Right atrium auricular region (tissue), 2 donors: ENCODE results near the gene CERCAM. TPM values are rescaled to one million over a fixed set of nuclear protein-coding genes. Genes with fewer than 3 reads are reported as not detected.

Source experiments
- DNase-seq: peaks from one replicate; pipeline ENCODE4 v3.0.0-alpha.2; 2019; ENCODE audit warnings: low spot score
- H3K27ac ChIP-seq, 2 donors: fragments of 200-600 bp; sonication (generic); 1 replicate in 1 of 2; 2 replicates in 1 of 2; pipeline ENCODE4 v1.5.1; 2016 to 2019
- H3K27me3 ChIP-seq, 2 donors: fragments of 200-600 bp; sonication (generic); one replicate each; pipeline versions ENCODE4 v1.5.1 to v1.6.0; 2017 to 2019
- H3K36me3 ChIP-seq: fragments of 200-600 bp; sonication (generic); one replicate; pipeline ENCODE4 v1.5.1; 2016
- H3K4me1 ChIP-seq, 2 donors: fragments of 200-600 bp; sonication (generic); one replicate each; pipeline versions ENCODE4 v1.5.1 to v1.6.0; 2017 to 2019
- H3K4me3 ChIP-seq, 2 donors: fragments of 200-600 bp; sonication (generic); 1 replicate in 1 of 2; 2 replicates in 1 of 2; pipeline ENCODE4 v1.5.1; 2017 to 2019; ENCODE audit warnings: mild to moderate bottlenecking in 1 of 2, moderate library complexity in 1 of 2
- H3K9me3 ChIP-seq, 2 donors: fragments of 200-600 bp; sonication (generic); one replicate each; pipeline ENCODE4 v1.5.1; 2019
- CTCF ChIP-seq, 2 donors: fragments of 200-600 bp; sonication (generic); IDR thresholded peaks; one replicate each; pipeline ENCODE4 v1.5.1; 2019; ENCODE audit warnings: antibody characterized with exemption in 2 of 2
- total RNA-seq, 2 donors: library from RNA; depleted of rRNA; stranded (reverse); fragments of >200 nt; gene quantifications; one replicate each; pipeline ENCODE4 v1.1.0, GENCODE V29; 2016

Gene CERCAM
- 10 to 100 TPM; 13.3 to 15.8 TPM for total RNA-seq

GRCh38 chr9:128420651-128421481 lies at the start of gene CERCAM:
CERCAM (plus strand) TSS chr9:128420857; CDS start chr9:128420878, 21 bp downstream.
- Histone ChIP-seq H3K27me3 (no peaks in the 10 kb centered on the region), H3K9me3 (no peaks in the 10 kb centered on the region), H3K27ac (peak within 1 kb of the TSS; percentile 73 to 76), H3K4me1 (peaks cover 5 to 22% of the 10 kb centered on the region in 2 donors), H3K36me3 (no peaks in the 10 kb centered on the region), H3K4me3 (peak within 1 kb of the TSS; percentile 75 to 94)
- DNase-seq = no peak
- no peak for TF ChIP-seq CTCF (IDR thresholded peaks at IDR 0.05)

- DNase-seq = no peak
- peak overlapping the region; percentile 86 to 87 for H3K4me3 ChIP-seq
- H3K9me3 ChIP-seq = no peaks in the 10 kb centered on the region
- H3K27me3 ChIP-seq = no peaks in the 10 kb centered on the region
- H3K36me3 ChIP-seq = peaks cover 5% of the 10 kb centered on the region
- peak overlapping the region; percentile 90 to 91 for H3K27ac ChIP-seq
- no peak for TF ChIP-seq CTCF (IDR thresholded peaks at IDR 0.05)
- peaks cover 0 to 21% of the 10 kb centered on the region in 2 donors for H3K4me1 ChIP-seq
These were observed 49.0 kb upstream of the CERCAM start for GRCh38 chr9:128371630-128372117.

DNA sequence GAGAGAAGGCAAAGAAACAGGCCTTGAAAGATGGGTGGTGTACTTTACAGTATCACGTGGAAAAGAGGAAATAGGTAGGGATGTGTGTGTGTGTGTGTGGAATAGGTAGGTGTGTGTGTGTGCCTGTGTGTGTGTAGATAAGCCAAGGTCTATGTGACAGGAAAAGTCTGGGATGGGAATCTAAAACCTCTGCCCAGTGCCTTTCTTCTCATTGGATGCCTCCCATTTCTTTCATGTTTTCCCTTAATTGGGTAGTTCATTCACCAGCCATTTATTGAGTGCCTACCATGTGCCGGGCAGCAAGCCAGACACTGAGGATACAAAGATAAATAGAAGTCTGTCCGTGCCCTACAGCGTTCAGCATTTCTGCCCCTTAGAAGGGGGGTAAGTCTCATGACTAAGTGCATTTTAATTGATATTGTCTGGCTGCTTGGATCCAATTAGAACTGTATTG lies 48.4 kb upstream of the CERCAM start:
- peak overlapping the region; percentile 86 to 87 for H3K4me3 ChIP-seq
- H3K9me3 ChIP-seq = no peaks in the 10 kb centered on the region
- H3K27me3 ChIP-seq = no peaks in the 10 kb centered on the region
- DNase-seq = no peak
- peaks cover 5% of the 10 kb centered on the region for H3K36me3 ChIP-seq
- H3K4me1 ChIP-seq = peaks cover 0 to 21% of the 10 kb centered on the region in 2 donors
- peak overlapping the region in 1 of 2 donors; percentile 91 for H3K27ac ChIP-seq
- no peak for TF ChIP-seq CTCF (IDR thresholded peaks at IDR 0.05)

GRCh38 chr9:128372784-128373183 lies 47.9 kb upstream of the CERCAM start:
- Histone ChIP-seq H3K9me3 (no peaks in the 10 kb centered on the region), H3K36me3 (peaks cover 7% of the 10 kb centered on the region), H3K27ac (no peak overlapping the region), H3K4me3 (no peak overlapping the region), H3K4me1 (peaks cover 0 to 21% of the 10 kb centered on the region in 2 donors), H3K27me3 (no peaks in the 10 kb centered on the region)
- no peak for DNase-seq
- no peak for TF ChIP-seq CTCF (IDR thresholded peaks at IDR 0.05)

GRCh38 chr9:128374221-128374675 lies 46.4 kb upstream of the CERCAM start:
- Histone ChIP-seq H3K4me1 (peaks cover 0 to 21% of the 10 kb centered on the region in 2 donors), H3K27ac (no peak overlapping the region), H3K4me3 (no peak overlapping the region), H3K27me3 (no peaks in the 10 kb centered on the region), H3K9me3 (no peaks in the 10 kb centered on the region), H3K36me3 (peaks cover 20% of the 10 kb centered on the region)
- no peak for DNase-seq
- TF ChIP-seq CTCF (IDR thresholded peaks at IDR 0.05) = no peak
